GM12878 (cell line): ENCODE measurements around the gene TFCP2. TPM values are rescaled to one million over a fixed set of nuclear protein-coding genes. Genes with fewer than 3 reads are reported as not detected.

ENCODE experiments used
- ATAC-seq: fragments of 200-7000 bp; cut with Tn5 transposase; 3 replicates; pipeline ENCODE4 v1.9.1; 2020; ENCODE audit warnings: mild to moderate bottlenecking, moderate library complexity
- BruUV-seq: library from RNA; stranded (reverse); fragments of 400-500 nt; replicated peaks from 2 replicates; lab custom pipeline; 2021; lab: Mats Ljungman, UMichigan
- CTCF ChIA-PET: fragments of 300-600 bp; sonication (Branson Sonifier 250); formaldehyde crosslinking; extraction: SDS; loops from one replicate; lab custom pipeline; 2021; ENCODE audit warnings: inconsistent platforms; lab: Yijun Ruan, JAX
- POLR2A ChIA-PET: fragments of 350-600 bp; formaldehyde crosslinking; extraction: SDS; loops from one replicate; lab custom pipeline; 2021; ENCODE audit warnings: inconsistent platforms; lab: Charles Lee
- RAD21 ChIA-PET: fragments of 300-600 bp; sonication (Branson Sonifier 250); formaldehyde crosslinking; loops from one replicate; lab custom pipeline; 2023; ENCODE audit warnings: antibody characterized with exemption; ENCODE audit not compliant: unreplicated experiment; lab: Charles Lee
- SMC1A ChIA-PET: fragments of 300-600 bp; sonication (Branson Sonifier 250); formaldehyde crosslinking; loops from one replicate; lab custom pipeline; 2023; ENCODE audit not compliant: unreplicated experiment, uncharacterized antibody; lab: Charles Lee
- DNase-seq: peaks from one replicate; pipeline ENCODE4 v3.0.0-alpha.2; 2011; ENCODE audit warnings: low read depth, low spot score
- FAIRE-seq: peaks from 3 replicates; lab custom pipeline; 2011; peaks lifted over from hg19 to GRCh38; lab: Jason Lieb, UNC
- H2AFZ ChIP-seq: 2 replicates; pipeline ENCODE4 v1.6.0; 2011; ENCODE audit warnings: low read depth, low read length, control low read depth; ENCODE audit not compliant: control insufficient read depth
- H3K27ac ChIP-seq: 2 replicates; pipeline ENCODE4 v1.5.1; 2011; ENCODE audit warnings: control low read depth; ENCODE audit not compliant: control insufficient read depth, insufficient read depth
- H3K27me3 ChIP-seq, 2 experiments: replicated peaks in 1 of 2; 2 replicates each; pipeline versions ENCODE4 v1.6.0 to v1.6.1; 2011; ENCODE audit warnings: low read length in 1 of 2; ENCODE audit not compliant: control insufficient read depth in 2 of 2, insufficient read depth in 2 of 2
- H3K36me3 ChIP-seq, 2 experiments: 2 replicates each; pipeline ENCODE4 v1.5.1; 2011; ENCODE audit warnings: low read length in 1 of 2; ENCODE audit not compliant: control insufficient read depth in 2 of 2, insufficient read depth in 2 of 2
- H3K4me1 ChIP-seq: 2 replicates; pipeline ENCODE4 v1.6.1; 2011; ENCODE audit warnings: mild to moderate bottlenecking, low read length, moderate library complexity, mixed read lengths; ENCODE audit not compliant: control insufficient read depth, insufficient read depth
- H3K4me2 ChIP-seq: 2 replicates; pipeline ENCODE4 v1.6.0; 2011; ENCODE audit warnings: control low read depth; ENCODE audit not compliant: control insufficient read depth, insufficient read depth
- H3K4me3 ChIP-seq: fragments of 200-600 bp; sonication (generic); 2 replicates; pipeline ENCODE4 v1.5.1; 2016
- H3K79me2 ChIP-seq: 2 replicates; pipeline ENCODE4 v1.6.0; 2011; ENCODE audit warnings: low read length; ENCODE audit not compliant: control insufficient read depth, insufficient read depth
- H3K9ac ChIP-seq: 2 replicates; pipeline ENCODE4 v1.8.0; 2011; ENCODE audit warnings: low read length, control low read depth, mixed read lengths; ENCODE audit not compliant: control insufficient read depth, insufficient read depth
- H3K9me3 ChIP-seq: replicated peaks from 3 replicates; pipeline ENCODE4 v1.5.1; 2011; ENCODE audit warnings: mild to moderate bottlenecking, low read length; ENCODE audit not compliant: control insufficient read depth, insufficient read depth
- H4K20me1 ChIP-seq: 2 replicates; pipeline ENCODE4 v1.6.0; 2011; ENCODE audit not compliant: control insufficient read depth, insufficient read depth
- CTCF ChIP-seq, 3 experiments: IDR thresholded peaks in 2 of 3; conservative IDR thresholded peaks in 1 of 3; 2 replicates each; pipeline ENCODE4 v1.5.1; 2011; ENCODE audit warnings: low read depth in 3 of 3, low read length in 3 of 3, mild to moderate bottlenecking in 3 of 3, control low read depth in 2 of 3, moderate library complexity in 2 of 3, inconsistent platforms in 1 of 3, mixed read lengths in 1 of 3; ENCODE audit not compliant: control insufficient read depth in 2 of 3, insufficient read depth in 1 of 3; ENCODE audit errors: extremely low read depth in 1 of 3
- IKZF1 ChIP-seq: fragments of 450-650 bp; conservative IDR thresholded peaks from 2 replicates; pipeline ENCODE4 v1.6.1; 2017; ENCODE audit warnings: antibody characterized with exemption, mild to moderate bottlenecking
- IKZF2 ChIP-seq, 2 experiments: fragments of 450-650 bp; IDR thresholded peaks; 2 replicates each; pipeline ENCODE4 v1.6.1; 2017; ENCODE audit warnings: mild to moderate bottlenecking in 2 of 2, moderate library complexity in 2 of 2
- MAX ChIP-seq: IDR thresholded peaks from 2 replicates; pipeline ENCODE4 v1.6.1; 2012; ENCODE audit warnings: low read depth, low read length, improper control_type of control experiment
- NFIC ChIP-seq: IDR thresholded peaks from 2 replicates; pipeline ENCODE4 v1.6.1; 2012; ENCODE audit warnings: low read depth, mild to moderate bottlenecking, inconsistent platforms, low read length, moderate library complexity
- NFYB ChIP-seq: IDR thresholded peaks from 2 replicates; pipeline ENCODE4 v1.6.1; 2011; ENCODE audit warnings: low read depth, mild to moderate bottlenecking, low read length, improper control_type of control experiment, moderate library complexity; ENCODE audit not compliant: insufficient read depth
- NRF1 ChIP-seq: conservative IDR thresholded peaks from 2 replicates; pipeline ENCODE4 v1.6.1; 2011; ENCODE audit warnings: mild to moderate bottlenecking, low read depth, low read length, improper control_type of control experiment
- RUNX3 ChIP-seq: IDR thresholded peaks from 2 replicates; pipeline ENCODE4 v1.6.1; 2012; ENCODE audit warnings: low read length, inconsistent platforms
- SIX5 ChIP-seq: IDR thresholded peaks from 2 replicates; pipeline ENCODE4 v1.6.1; 2011; ENCODE audit warnings: mild to moderate bottlenecking, low read depth, low read length, moderate library complexity; ENCODE audit not compliant: severe bottlenecking
- TAF1 ChIP-seq: IDR thresholded peaks from 2 replicates; pipeline ENCODE4 v1.6.1; 2011; ENCODE audit warnings: mild to moderate bottlenecking, low read depth, low read length, borderline replicate concordance
- WGBS: methylation state at CpG from one replicate; pipeline ENCODE4 v1.1.6; 2016; ENCODE audit warnings: low lambda C conversion rate; ENCODE audit not compliant: insufficient replicate concordance, insufficient coverage; ENCODE audit errors: missing lambda C conversion rate; 5-methylcytosine and 5-hydroxymethylcytosine counted together
- in situ Hi-C: fragments of 300-500 bp; cut with MboI; formaldehyde crosslinking; loops from 9 replicates; pipeline ENCODE4 v1.14.3; 2018; ENCODE audit warnings: mixed read lengths
- intact Hi-C: fragments of 100-400 bp; cut with micrococcal nuclease; formaldehyde crosslinking; loops from one replicate; pipeline ENCODE4 v1.14.2; 2022; ENCODE audit not compliant: unreplicated experiment
- polyA plus RNA-seq, 11 experiments: library from polyadenylated mRNA; depleted of rRNA in 4 of 11; unstranded in 6 of 11; stranded (reverse) in 5 of 11; fragments of >200 nt; fragmentation: Nextera tagmentation in 4 of 11; fragmentation: Illumina TruSeq in 1 of 11; extraction: Ambion mirVana in 4 of 11; extraction: Trizol in 1 of 11; gene quantifications; 1 replicate in 1 of 11; 2 replicates in 10 of 11; pipeline versions ENCODE4 v1.2.1 to v1.2.3, GENCODE V29; 2011 to 2016; ENCODE audit warnings: inconsistent platforms in 2 of 11, missing spikeins in 2 of 11, low read depth in 1 of 11
- total RNA-seq, 4 experiments: library from RNA; depleted of rRNA in 3 of 4; stranded (reverse); fragments of >200 nt in 3 of 4; fragmentation: Illumina TruSeq in 1 of 4; extraction: Trizol in 1 of 4; gene quantifications; 2 replicates each; pipeline versions ENCODE4 v1.2.1 to v1.2.3, GENCODE V29; 2013 to 2021

Gene TFCP2
- total and polyA plus RNA-seq, 10 of the 15 experiments (the other 5 are each of a cell fraction or from before 2014, with no cell fraction given): 5.8 to 29.7 (median 14.2) TPM

GRCh38 chr12:51218607-51219161 is 45.7 kb upstream of the TFCP2 start:
- RAD21 ChIA-PET: interaction anchor here (0.8 to 1.9 kb wide), 4 partner anchors 19 to 122 kb away, joined by 3 to 9 read pairs (median 6); partner anchors contain the start of gene DAZAP2
- Histone ChIP-seq H3K4me2 (peak overlapping the region; percentile 57), H3K79me2 (no peaks in the 10 kb centered on the region; the same call in 1 of the 2 replicates), H2AFZ (peak overlapping the region; percentile 72), H3K9me3 (no peaks in the 10 kb centered on the region), H3K27ac (peak overlapping the region; percentile 62), H3K4me3 (peak overlapping the region; percentile 77), H3K4me1 (peaks cover 4% of the 10 kb centered on the region; the same call in 1 of the 2 replicates), H3K27me3 (no peaks in the 10 kb centered on the region), H3K36me3 (no peaks in the 10 kb centered on the region), H3K9ac (peak overlapping the region; percentile 64), H4K20me1 (no peaks in the 10 kb centered on the region)
- DNase-seq (no peak), ATAC-seq (peak; percentile 14), FAIRE-seq (peak; percentile 83)
- in situ Hi-C loops (no loop called here), intact Hi-C loops (no loop called here)
- CTCF ChIA-PET: interaction anchor here (0.8 to 2.0 kb wide), 7 partner anchors 12 to 393 kb away, joined by 4 to 10 read pairs (median 5); partner anchors contain the start of gene LETMD1
- WGBS: 66% methylated on average over 10 of the region's 10 CpGs
- SMC1A ChIA-PET: interaction anchor here (0.5 to 1.7 kb wide), 10 partner anchors 8 to 157 kb away, joined by 3 to 8 read pairs (median 4); partner anchors contain the start of gene DAZAP2
- no TSS peak for BruUV-seq
- POLR2A ChIA-PET: interaction anchor here (1.3 to 2.8 kb wide), 4 partner anchors 14 to 135 kb away, joined by 4 to 16 read pairs (median 6); partner anchors contain the start of genes CSRNP2 and DAZAP2
- TF ChIP-seq NRF1 (no peak), IKZF2 (IDR thresholded peaks at IDR 0.05) (peak in 1 of 2 experiments; percentile 24; a peak in 1 of 4 replicates)

- DNase-seq (peak; percentile 25), ATAC-seq (peak; percentile 90), FAIRE-seq (peak; percentile 70)
- Histone ChIP-seq H3K27ac (peak within 1 kb of the TSS; percentile 62), H3K27me3 (no peaks in the 10 kb centered on the region), H4K20me1 (no peaks in the 10 kb centered on the region), H3K4me2 (peak within 1 kb of the TSS; percentile 68), H3K9ac (peak within 1 kb of the TSS; percentile 64), H3K9me3 (no peaks in the 10 kb centered on the region), H3K4me1 (peaks cover 4% of the 10 kb centered on the region; the same call in 1 of the 2 replicates), H2AFZ (peak within 1 kb of the TSS; percentile 72), H3K79me2 (no peaks in the 10 kb centered on the region; the same call in 1 of the 2 replicates), H3K36me3 (no peaks in the 10 kb centered on the region), H3K4me3 (peak within 1 kb of the TSS; percentile 77)
- ChIA-PET CTCF (interaction anchor here (0.8 to 2.0 kb wide), 8 partner anchors 13 to 393 kb away, joined by 4 to 10 read pairs (median 5); partner anchors contain the start of genes DAZAP2 and LETMD1), SMC1A (interaction anchor here (0.5 to 1.7 kb wide), 11 partner anchors 9 to 157 kb away, joined by 3 to 8 read pairs (median 4); partner anchors contain the start of gene DAZAP2), POLR2A (interaction anchor here (0.5 to 2.8 kb wide), 8 partner anchors 14 to 205 kb away, joined by 3 to 16 read pairs (median 4); partner anchors contain the start of genes CSRNP2, DAZAP2 and LETMD1), RAD21 (interaction anchor here (0.5 to 1.9 kb wide), 11 partner anchors 20 to 787 kb away, joined by 3 to 9 read pairs (median 3); partner anchors contain the start of gene DAZAP2)
- in situ Hi-C loops: no loop called here
- 2% methylated on average over 29 of the region's 35 CpGs for WGBS
- intact Hi-C loops: loop anchor here (2.0 kb wide), 1 partner anchor 45 kb away; the partner anchor contains the start of gene TFCP2
- TSS peak; percentile 90 for BruUV-seq
- TF ChIP-seq MAX: peak; percentile 45; the same call in 1 of the 2 replicates
- 0 out of 2 replicates have a peak, but pooled peaks have one; percentile 36 for TF ChIP-seq IKZF1
- TF ChIP-seq NFIC: no peak; the same call in 1 of the 2 replicates
- peak; percentile 24 to 33; a peak in 2 of 4 replicates for TF ChIP-seq IKZF2 (IDR thresholded peaks at IDR 0.05)
- TF ChIP-seq NFYB: no peak
- peak; percentile 58 for TF ChIP-seq RUNX3
- TF ChIP-seq TAF1: peak; percentile 46
- peak; percentile 43 to 73 (median 44); a peak in 5 of 6 replicates for TF ChIP-seq CTCF (IDR thresholded peaks at IDR 0.05 in 2 of 3, conservative IDR thresholded peaks at IDR 0.05 in 1 of 3; ENCODE audit: control insufficient read depth in 2 of 3, extremely low read depth in 1 of 3, insufficient read depth in 1 of 3, low read depth in 3 of 3, low read length in 3 of 3)
- TF ChIP-seq SIX5: no peak
These were observed 45.2 kb upstream of the TFCP2 start, which contains the start of gene POU6F1 for GRCh38 chr12:51217968-51218606. Gene POU6F1 (minus strand): TSS chr12:51218062. CDS start chr12:51206836, 11,226 bp downstream.
